Breast epithelium (tissue), 3 donors: ENCODE measurements around the gene RDH16.

Source experiments
- POLR2A ChIP-seq: fragments of 450-650 bp; IDR thresholded peaks from one replicate; pipeline ENCODE4 v1.6.1; 2016; ENCODE audit warnings: antibody characterized with exemption, mild to moderate bottlenecking, moderate library complexity
- POLR2AphosphoS5 ChIP-seq, 3 donors: sonication (generic); formaldehyde crosslinking; IDR thresholded peaks; one replicate each; pipeline ENCODE4 v1.6.1; 2017; ENCODE audit warnings: antibody characterized with exemption in 3 of 3
- TF ChIP-seq, protein P1 (sequence below), 3 donors: fragments of 450-650 bp; IDR thresholded peaks; one replicate each; pipeline ENCODE4 v1.5.1; 2016 to 2017; ENCODE audit warnings: antibody characterized with exemption in 3 of 3, mild to moderate bottlenecking in 3 of 3, moderate library complexity in 3 of 3

DNA sequence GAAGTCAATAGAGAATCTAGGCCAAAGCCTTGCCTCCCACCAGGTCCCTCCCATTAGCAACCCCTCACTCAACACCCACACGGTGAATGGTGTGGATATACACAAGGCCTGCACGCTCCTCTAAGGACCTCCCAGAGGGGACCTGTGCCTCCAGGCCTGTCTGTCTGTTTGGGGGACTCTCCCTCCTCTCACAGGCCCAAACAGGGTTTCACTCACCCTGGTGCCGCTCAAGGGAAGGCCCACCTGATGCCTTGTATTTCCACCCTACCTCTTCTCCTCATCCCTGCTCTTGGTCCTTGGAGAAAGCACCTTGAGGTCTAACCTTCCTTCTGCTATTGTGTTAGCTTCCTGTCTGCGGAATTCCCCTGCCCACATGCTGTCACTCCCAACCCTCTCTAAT, 27.6 kb downstream of the RDH16 start:
- TF ChIP-seq, protein P1, sequence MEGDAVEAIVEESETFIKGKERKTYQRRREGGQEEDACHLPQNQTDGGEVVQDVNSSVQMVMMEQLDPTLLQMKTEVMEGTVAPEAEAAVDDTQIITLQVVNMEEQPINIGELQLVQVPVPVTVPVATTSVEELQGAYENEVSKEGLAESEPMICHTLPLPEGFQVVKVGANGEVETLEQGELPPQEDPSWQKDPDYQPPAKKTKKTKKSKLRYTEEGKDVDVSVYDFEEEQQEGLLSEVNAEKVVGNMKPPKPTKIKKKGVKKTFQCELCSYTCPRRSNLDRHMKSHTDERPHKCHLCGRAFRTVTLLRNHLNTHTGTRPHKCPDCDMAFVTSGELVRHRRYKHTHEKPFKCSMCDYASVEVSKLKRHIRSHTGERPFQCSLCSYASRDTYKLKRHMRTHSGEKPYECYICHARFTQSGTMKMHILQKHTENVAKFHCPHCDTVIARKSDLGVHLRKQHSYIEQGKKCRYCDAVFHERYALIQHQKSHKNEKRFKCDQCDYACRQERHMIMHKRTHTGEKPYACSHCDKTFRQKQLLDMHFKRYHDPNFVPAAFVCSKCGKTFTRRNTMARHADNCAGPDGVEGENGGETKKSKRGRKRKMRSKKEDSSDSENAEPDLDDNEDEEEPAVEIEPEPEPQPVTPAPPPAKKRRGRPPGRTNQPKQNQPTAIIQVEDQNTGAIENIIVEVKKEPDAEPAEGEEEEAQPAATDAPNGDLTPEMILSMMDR (IDR thresholded peaks at IDR 0.05), result no peak
- TF ChIP-seq POLR2A (no peak), POLR2AphosphoS5 (IDR thresholded peaks at IDR 0.05) (no peak)
